Esophagus mucosa (tissue), 1 donor: ENCODE results near the gene SUPT5H. TPM values are rescaled to one million over a fixed set of nuclear protein-coding genes. Genes with fewer than 3 reads are reported as not detected.
"Not testable (repeated sequence)": the region's sequence is repeated elsewhere in the genome, so short reads cannot be mapped to it uniquely, and the experiment has no call there.

Experiments
- ATAC-seq: fragments of 200-7000 bp; cut with Tn5 transposase; one replicate; pipeline ENCODE4 v1.9.1; 2020
- total RNA-seq: library from RNA; stranded (reverse); gene quantifications from one replicate; pipeline ENCODE4 v1.2.4, GENCODE V29; 2023
- donor health status: DM: yes; HTN: yes; CAD: no.

Gene SUPT5H
- total RNA-seq, 1 donor from 2014 or later = 46.6 TPM

- no peak for ATAC-seq
Observed at GRCh38 chr19:39425744-39426143, 19.6 kb upstream of the SUPT5H start.

- ATAC-seq = no peak
Observed at GRCh38 chr19:39426170-39426569, 19.2 kb upstream of the SUPT5H start.

GRCh38 chr19:39427707-39428106 is 17.7 kb upstream of the SUPT5H start:
- no peak for ATAC-seq

- ATAC-seq = peak; percentile 1
Observed at GRCh38 chr19:39428283-39429112, 16.9 kb upstream of the SUPT5H start.

- peak; percentile 86 for ATAC-seq
Observed at GRCh38 chr19:39430675-39431593, 14.4 kb upstream of the SUPT5H start.

- no peak for ATAC-seq
Observed at GRCh38 chr19:39432677-39433025, 12.7 kb upstream of the SUPT5H start.

GRCh38 chr19:39433480-39434079 is 11.8 kb upstream of the SUPT5H start:
- ATAC-seq = no peak

GRCh38 chr19:39434123-39435076 is 11.0 kb upstream of the SUPT5H start:
- no peak for ATAC-seq

GRCh38 chr19:39435499-39436349 is 9.7 kb upstream of the SUPT5H start, which contains the start of gene RPS16:
RPS16 (minus strand) TSS chr19:39435949; CDS start chr19:39435895, 54 bp downstream.
- peak; percentile 93 for ATAC-seq

GRCh38 chr19:39436350-39436716 is 9.0 kb upstream of the SUPT5H start:
- ATAC-seq = no peak

- no peak for ATAC-seq
Observed at GRCh38 chr19:39438270-39438934, 7.0 kb upstream of the SUPT5H start.

- no peak for ATAC-seq
Observed at GRCh38 chr19:39444598-39445195, 685 bp upstream of the SUPT5H start.

GRCh38 chr19:39446365-39447084 is 1.1 kb downstream of the SUPT5H start:
- no peak for ATAC-seq

GRCh38 chr19:39448271-39448670 is 2.9 kb downstream of the SUPT5H start:
- ATAC-seq = no peak

- ATAC-seq = no peak
Observed at GRCh38 chr19:39449116-39449797, 3.9 kb downstream of the SUPT5H start.

GRCh38 chr19:39451257-39451656 is 5.9 kb downstream of the SUPT5H start:
- ATAC-seq = not testable (repeated sequence)

- ATAC-seq = no peak
Observed at GRCh38 chr19:39463403-39463802, 18.0 kb downstream of the SUPT5H start.

GRCh38 chr19:39465956-39466747 is 20.8 kb downstream of the SUPT5H start:
- ATAC-seq = no peak
